GM12873 (cell line): Measurements from ENCODE around the gene CUX1.

Source experiments
- TF ChIP-seq, protein P1 (sequence below): IDR thresholded peaks from 2 replicates; pipeline ENCODE4 v1.5.1; 2012; ENCODE audit warnings: low read depth, mild to moderate bottlenecking, moderate library complexity, low read length, control low read depth; ENCODE audit not compliant: insufficient read depth; ENCODE audit errors: missing control alignments

The CUX1 gene

DNA sequence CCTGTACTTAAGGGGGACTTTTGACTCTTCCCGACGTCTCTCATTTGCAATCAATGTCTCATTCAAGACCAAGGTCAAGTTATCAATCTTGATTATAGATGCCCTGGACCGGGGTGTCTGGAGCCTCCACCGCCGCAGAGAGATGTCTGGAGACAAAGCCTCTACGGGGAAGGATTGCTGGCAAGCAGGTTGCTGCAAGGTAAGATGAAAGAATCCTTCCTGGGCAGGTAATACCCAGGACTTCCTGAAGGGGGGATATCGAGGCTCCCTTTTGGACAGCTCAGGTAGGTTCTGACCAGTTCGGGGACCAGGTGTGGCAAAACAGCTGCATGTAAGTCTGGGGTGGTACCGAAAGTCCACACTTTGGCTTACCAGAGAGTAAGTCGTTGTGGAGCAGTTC is 12.5 kb upstream of the CUX1 start:
- TF ChIP-seq, protein P1, sequence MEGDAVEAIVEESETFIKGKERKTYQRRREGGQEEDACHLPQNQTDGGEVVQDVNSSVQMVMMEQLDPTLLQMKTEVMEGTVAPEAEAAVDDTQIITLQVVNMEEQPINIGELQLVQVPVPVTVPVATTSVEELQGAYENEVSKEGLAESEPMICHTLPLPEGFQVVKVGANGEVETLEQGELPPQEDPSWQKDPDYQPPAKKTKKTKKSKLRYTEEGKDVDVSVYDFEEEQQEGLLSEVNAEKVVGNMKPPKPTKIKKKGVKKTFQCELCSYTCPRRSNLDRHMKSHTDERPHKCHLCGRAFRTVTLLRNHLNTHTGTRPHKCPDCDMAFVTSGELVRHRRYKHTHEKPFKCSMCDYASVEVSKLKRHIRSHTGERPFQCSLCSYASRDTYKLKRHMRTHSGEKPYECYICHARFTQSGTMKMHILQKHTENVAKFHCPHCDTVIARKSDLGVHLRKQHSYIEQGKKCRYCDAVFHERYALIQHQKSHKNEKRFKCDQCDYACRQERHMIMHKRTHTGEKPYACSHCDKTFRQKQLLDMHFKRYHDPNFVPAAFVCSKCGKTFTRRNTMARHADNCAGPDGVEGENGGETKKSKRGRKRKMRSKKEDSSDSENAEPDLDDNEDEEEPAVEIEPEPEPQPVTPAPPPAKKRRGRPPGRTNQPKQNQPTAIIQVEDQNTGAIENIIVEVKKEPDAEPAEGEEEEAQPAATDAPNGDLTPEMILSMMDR: peak; percentile 60

DNA sequence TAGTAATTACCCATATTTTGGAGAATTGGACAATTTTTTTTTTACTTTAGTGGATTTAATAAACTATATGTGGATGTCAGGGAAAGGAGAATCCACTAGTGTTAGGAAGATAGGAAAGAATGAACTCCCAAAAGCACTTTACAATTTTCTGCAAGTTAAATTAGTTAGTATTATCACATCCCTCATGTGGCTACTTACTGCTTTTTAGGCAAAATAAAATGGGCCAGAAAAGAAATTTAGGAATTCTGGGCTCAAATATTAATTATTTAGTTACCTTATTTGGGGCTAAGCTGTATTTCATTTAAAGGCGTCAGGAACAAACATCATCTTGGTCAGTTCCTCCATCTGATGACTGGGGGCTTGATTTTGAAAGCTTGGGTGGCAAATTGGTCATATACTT is 4.8 kb upstream of the CUX1 start:
- TF ChIP-seq, protein P1: no peak

DNA sequence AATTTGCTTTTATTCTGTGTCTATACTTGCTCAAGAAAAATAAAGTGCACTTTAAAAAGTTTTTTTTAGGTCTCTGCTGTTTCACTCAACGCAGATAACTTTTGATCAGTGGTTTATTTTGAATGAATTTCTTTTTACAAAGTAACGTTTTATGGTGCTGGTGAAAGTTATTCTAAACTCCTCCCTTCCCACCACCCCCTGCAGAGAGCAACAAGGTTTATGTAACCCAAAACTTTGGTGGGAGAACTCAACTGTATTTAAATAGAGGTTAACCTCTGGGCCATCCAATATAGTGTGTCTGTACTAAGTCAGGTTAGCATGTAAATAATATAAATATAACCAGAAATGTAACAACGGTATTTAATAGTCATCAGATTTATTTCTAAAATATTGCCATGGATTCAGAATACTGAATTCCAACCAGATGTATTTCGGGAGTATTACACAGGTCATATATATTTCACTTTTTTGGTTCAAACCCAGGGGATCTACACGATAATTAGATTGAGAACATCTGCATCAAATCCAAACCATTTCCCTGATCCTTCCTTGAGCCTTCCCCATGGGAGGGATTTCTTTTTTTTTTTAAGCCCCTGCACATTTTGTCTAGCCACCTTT is 3.9 kb upstream of the CUX1 start:
- TF ChIP-seq, protein P1: no peak

DNA sequence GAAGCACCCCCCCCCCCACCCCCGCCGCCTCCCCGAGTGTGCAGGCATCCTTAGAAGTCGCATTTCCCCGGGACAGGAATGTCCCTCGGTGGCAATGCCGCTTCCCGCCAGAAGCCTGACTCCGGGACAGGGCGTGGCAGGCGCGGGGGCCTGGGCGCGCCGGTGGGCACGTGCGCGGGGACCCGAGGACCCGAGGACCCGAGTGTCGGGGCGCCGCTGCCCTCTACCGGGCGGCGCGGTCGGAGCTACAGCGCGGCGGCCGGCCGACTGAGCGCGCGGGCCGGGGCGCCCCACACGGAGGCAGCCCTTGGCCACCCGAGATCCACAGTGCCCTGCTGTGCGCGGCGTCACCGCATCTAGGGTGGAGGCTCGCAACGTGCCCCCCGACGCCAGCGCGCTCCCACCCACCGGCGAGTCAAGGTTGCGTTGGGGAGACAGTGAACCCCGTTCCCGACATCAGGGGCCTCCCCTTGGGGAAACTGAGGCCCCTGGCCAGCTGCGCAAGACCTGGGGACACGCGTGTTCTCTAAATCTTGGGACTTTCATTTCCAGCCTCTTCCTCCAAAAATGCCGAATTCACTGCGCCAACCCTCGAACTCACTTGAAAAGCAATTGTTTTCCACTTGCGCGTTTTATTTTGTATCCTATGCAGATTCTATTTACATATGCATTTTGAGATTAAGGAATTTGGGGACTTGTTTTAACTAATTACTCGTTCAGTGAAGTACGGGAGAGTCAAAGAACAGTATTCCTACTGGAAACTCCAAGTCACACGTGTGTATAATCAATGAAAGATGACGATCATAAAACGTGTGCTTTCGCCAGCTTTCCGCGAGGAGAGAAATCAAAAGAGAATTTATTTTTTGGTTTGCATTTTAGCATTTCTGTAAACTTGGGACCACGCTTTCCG is 3.1 kb upstream of the CUX1 start:
- TF ChIP-seq, protein P1: peak; percentile 52

DNA sequence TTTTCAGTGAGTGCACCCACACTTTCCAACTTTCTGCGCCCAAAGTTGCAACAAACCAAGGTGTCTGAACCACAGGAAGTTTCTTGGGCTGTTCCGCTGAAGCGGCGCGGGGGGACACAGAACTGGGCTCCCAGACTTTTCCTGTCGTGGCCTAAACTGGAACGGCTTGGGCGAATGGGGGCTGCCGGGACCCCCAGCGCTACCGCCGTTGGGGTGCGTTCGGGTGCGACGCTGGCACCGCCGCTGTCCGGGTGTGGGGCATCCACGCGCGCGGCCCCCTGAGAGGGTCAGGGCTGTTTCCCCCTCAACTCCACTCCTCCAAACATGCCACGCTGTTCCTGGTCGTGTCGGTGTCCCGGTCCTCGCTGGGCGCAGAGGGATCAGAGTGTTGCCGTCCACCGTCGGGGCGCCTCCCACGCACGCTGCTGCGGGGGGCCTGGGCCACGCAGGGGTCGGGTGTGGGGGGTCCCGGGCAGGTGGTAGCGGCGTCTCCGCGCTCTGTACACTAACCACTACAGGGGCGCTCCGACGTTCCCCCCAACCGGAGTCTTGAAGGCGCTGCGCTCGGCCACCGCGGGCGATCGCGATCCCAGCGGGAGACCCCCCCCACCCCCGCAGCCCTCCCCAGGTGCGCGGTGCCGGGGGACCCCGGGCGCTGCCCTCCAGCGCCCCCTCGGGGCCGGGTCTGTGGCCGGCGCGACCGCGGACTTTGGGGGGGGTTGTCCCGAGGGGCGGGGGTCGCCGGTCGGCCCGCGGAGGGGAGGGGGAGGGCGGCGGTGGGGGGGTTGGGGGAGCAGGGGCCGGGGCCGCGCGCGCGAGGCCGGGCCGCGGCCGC is 2.2 kb upstream of the CUX1 start:
- TF ChIP-seq, protein P1: peak; percentile 54

DNA sequence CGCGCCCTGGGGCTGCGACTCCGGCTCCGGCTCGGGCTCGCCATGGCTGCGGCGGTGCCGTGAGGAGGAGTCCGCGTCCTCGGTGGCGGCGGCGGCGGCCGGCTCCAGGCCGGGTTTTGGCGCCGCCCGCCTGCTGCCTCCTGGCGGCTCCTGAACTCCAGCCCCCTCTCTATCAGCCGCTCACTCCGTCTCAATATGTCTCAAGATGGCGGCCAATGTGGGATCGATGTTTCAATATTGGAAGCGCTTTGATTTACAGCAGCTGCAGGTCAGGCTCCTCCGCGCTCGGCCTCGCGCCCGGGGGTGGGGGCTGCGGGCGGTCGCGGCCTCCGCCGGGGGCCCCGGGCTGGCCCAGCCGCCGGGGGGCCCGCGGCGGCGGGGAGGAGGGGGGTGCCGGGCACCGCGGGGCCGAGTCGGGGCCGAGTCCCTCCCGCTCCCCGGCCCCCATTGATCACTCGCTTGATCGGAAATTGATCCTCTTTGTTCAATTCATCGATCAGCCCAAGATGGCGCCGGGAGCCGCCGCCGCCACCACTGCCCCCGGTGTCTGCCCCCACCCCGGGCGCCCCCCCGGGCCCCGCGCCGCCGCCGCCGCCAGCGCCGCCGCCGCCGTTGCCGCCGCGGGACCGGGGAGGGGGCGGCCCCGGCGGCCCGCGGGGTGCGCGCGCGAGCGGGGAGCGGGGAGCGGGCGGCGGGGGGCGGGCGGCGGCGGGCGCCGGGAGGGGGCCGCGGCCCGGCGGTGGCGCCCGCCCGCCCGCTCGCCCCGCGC is 1.4 kb upstream of the CUX1 start:
- TF ChIP-seq, protein P1: no peak
